NB4 (cell line): Measurements from ENCODE around the gene H6PD.

ENCODE experiments used
- DNase-seq: peaks from one replicate; pipeline ENCODE4 v3.0.0; 2010; ENCODE audit warnings: low read depth
- H3K4me3 ChIP-seq: one replicate; pipeline ENCODE4 v1.5.1; 2011; ENCODE audit warnings: mild to moderate bottlenecking, low read depth, low read length, moderate library complexity
- MAX ChIP-seq: IDR thresholded peaks from 2 replicates; pipeline ENCODE4 v1.6.1; 2011; ENCODE audit warnings: low read depth, low read length
- MYC ChIP-seq: IDR thresholded peaks from 2 replicates; pipeline ENCODE4 v1.6.1; 2011; ENCODE audit warnings: low read depth, low read length
- POLR2A ChIP-seq: IDR thresholded peaks from 2 replicates; pipeline ENCODE4 v1.6.1; 2011; ENCODE audit warnings: mild to moderate bottlenecking; ENCODE audit not compliant: insufficient read length; ENCODE audit errors: extremely low read depth
- TF ChIP-seq, protein P1 (sequence below): IDR thresholded peaks from one replicate; pipeline ENCODE4 v1.5.1; 2012; ENCODE audit warnings: low read depth, low read length

H6PD gene

DNA sequence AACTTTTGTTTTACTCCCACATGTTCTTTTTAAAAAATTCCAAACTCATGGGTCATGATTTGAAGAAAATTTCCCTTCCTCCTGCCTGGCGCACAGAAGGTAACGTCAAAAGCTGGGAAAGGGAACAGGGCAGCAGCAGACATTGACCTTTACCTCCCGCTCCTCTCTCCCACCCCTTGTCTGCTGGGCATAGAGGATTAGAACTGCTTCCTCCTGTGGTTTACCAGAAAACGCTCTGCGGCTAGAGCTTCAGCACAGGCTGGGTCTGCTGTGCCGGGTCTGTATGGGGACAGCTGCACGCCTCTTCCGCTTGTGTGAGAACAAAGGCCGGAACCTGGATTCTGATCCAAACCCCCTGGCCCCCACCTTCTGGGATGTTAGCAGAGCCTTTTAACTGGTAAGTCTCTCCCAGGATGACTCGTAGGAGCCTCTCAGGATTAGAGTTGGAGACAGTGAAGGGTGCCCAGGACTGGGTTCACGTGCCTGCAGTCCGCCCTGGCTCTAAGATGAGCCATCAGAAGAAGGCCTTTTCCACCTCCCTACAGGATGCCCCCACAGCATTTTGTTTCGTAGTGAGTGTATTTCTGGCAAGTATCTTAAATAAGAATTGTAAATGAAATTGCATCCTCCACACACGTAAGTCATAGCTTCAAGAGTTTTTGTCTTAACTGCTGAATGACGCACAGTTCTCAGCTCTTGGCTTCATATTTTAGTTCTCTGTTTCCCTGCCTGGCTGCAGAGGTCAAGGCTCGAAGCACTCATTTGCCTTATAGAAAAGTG is 5.2 kb downstream of the H6PD start:
- TF ChIP-seq POLR2A (no peak), MAX (peak; percentile 70), MYC (peak; percentile 82; the same call in 1 of the 2 replicates)
- peak; percentile 93 for DNase-seq
- H3K4me3 ChIP-seq, result peak overlapping the region; percentile 27

GRCh38 chr1:9240914-9241820 is 6.6 kb downstream of the H6PD start:
- no peak overlapping the region for H3K4me3 ChIP-seq
- no peak for DNase-seq
- TF ChIP-seq MAX (no peak), POLR2A (no peak), MYC (no peak)
- TF ChIP-seq, protein P1, sequence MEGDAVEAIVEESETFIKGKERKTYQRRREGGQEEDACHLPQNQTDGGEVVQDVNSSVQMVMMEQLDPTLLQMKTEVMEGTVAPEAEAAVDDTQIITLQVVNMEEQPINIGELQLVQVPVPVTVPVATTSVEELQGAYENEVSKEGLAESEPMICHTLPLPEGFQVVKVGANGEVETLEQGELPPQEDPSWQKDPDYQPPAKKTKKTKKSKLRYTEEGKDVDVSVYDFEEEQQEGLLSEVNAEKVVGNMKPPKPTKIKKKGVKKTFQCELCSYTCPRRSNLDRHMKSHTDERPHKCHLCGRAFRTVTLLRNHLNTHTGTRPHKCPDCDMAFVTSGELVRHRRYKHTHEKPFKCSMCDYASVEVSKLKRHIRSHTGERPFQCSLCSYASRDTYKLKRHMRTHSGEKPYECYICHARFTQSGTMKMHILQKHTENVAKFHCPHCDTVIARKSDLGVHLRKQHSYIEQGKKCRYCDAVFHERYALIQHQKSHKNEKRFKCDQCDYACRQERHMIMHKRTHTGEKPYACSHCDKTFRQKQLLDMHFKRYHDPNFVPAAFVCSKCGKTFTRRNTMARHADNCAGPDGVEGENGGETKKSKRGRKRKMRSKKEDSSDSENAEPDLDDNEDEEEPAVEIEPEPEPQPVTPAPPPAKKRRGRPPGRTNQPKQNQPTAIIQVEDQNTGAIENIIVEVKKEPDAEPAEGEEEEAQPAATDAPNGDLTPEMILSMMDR, result no peak

DNA sequence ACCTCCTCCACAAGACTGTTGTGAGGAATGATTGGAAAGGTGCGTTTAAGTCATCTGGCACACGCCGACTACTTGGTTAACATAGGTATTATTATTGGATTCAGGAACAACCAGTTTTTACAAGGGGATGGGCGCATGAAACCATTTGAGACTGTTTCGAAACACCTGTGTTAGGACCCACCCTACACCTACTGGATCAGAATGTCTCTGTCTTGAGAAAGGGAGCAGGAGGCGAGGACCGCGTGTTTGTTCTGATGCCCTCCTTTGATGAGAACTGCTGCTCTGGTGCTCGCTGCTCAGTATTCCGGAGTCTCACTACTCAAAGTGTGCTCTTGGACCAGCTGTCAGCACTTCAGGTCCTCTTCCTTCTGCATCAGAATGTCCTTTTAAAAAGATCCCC is 7.3 kb downstream of the H6PD start:
- no peak overlapping the region for H3K4me3 ChIP-seq

GRCh38 chr1:9242338-9242969 is 7.9 kb downstream of the H6PD start:
- DNase-seq, result peak; percentile 64
- no peak overlapping the region for H3K4me3 ChIP-seq
- TF ChIP-seq POLR2A (no peak), MYC (no peak), MAX (no peak)
- TF ChIP-seq, protein P1, result no peak

More for the DNA sequence above, 7.3 kb downstream of the H6PD start:
- DNase-seq, result no peak
- TF ChIP-seq MAX, result no peak
- TF ChIP-seq MYC, result no peak
- no peak for TF ChIP-seq POLR2A
- TF ChIP-seq, protein P1, result no peak

- TF ChIP-seq MYC, result no peak
- TF ChIP-seq MAX, result no peak
- TF ChIP-seq, protein P1, result no peak
- no peak for TF ChIP-seq POLR2A
- DNase-seq, result peak; percentile 35
- no peak overlapping the region for H3K4me3 ChIP-seq
Observed at GRCh38 chr1:9243066-9243739, 8.6 kb downstream of the H6PD start.
